HG02870 (cell line): Measurements from ENCODE around the gene NCKAP1.
"Not testable (repeated sequence)": the region's sequence is repeated elsewhere in the genome, so short reads cannot be mapped to it uniquely, and the experiment has no call there.

Experiments
- ATAC-seq: cut with Tn5 transposase; IDR thresholded peaks from one replicate; pipeline ENCODE4 v1.9.1; 2021; ENCODE audit warnings: mild to moderate bottlenecking, moderate library complexity; ENCODE audit not compliant: unreplicated experiment

The NCKAP1 gene

DNA sequence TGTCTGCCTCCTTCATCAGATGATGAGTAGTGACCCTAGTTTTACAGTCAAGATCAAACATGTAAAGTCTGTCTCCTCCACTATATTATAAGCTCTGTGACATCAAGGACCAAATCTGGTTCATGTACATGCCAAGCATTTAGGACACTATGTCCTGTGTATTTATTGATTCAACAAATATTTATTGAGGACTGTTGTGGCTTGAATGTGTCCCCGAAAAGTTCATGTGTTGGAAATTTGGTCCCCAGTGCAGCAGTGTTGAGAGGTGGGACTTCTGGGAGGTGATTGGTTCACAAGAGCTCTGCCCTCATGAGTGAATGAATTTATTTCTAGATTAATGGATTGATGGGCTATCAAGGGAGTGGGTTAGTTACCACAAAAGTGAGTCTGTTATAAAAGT, 125.2 kb downstream of the NCKAP1 start:
- ATAC-seq = no peak

DNA sequence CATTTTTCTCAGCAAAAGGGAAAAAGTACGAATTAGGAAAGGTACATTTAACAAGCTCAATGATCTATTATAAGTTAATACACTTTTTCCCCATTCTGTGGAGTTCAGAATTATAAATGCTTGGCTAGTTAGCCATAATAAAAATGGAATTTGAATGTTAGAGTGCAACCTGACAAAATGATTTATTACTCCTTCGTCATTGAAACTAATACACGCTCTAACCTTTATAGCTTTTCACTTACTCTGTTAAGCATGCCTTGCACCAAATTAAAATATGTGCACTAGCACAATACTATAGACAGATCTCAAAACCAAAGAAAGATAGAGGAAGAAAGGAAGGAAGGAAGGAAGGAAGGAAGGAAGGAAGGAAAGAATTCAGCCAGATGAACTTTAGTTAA, 125.7 kb downstream of the NCKAP1 start:
- no peak for ATAC-seq

GRCh38 chr2:182911813-182912517, 126.3 kb downstream of the NCKAP1 start:
- no peak for ATAC-seq

- no peak for ATAC-seq
Observed at GRCh38 chr2:182910965-182911364, 127.3 kb downstream of the NCKAP1 start.

- ATAC-seq = no peak
Observed at GRCh38 chr2:182907081-182907830, 131.0 kb downstream of the NCKAP1 start.

- no peak for ATAC-seq
Observed at GRCh38 chr2:182906454-182906853, 131.8 kb downstream of the NCKAP1 start.

- ATAC-seq = no peak
Observed at GRCh38 chr2:182904844-182905243, 133.4 kb downstream of the NCKAP1 start.

- ATAC-seq = no peak
Observed at GRCh38 chr2:182903566-182903965, 134.7 kb downstream of the NCKAP1 start.

DNA sequence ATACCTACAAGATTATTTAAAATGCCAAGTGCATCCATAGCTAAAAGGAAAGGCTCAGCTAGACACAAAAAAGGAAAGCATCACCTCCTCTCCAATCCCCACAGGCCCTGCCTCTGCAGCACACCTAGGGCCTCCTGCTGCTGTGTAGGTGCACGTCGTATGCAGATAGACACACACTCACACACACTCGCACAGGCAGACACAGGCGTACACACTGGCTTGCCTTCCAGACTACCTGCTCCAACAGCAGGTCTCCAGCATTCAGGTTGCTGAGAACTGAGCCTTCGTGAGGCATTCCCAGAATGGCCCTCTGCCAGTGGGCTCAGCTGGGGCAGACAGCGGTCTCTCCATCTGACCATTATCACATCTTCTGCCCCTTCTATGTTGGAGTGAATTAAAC, 136.5 kb downstream of the NCKAP1 start:
- ATAC-seq = no peak

DNA sequence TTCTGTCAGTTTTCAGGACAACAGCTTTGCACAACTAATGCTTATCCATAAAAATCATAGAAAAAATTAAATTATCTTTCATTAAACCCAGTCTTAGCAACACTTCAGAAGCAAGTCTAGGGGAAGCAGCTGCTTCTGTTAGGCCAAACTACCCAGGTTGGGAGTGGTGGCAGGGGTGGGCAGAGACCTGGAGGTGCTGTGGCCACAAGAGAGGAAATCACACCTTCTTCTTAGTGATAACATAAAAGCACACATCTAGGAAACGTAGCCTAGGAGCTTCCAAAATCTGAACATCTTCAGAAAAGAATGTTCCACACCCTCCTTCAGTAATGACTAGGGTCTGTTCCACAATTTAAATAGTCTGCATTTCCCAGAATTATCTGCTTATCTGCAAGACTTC, 139.5 kb downstream of the NCKAP1 start:
- ATAC-seq = no peak

DNA sequence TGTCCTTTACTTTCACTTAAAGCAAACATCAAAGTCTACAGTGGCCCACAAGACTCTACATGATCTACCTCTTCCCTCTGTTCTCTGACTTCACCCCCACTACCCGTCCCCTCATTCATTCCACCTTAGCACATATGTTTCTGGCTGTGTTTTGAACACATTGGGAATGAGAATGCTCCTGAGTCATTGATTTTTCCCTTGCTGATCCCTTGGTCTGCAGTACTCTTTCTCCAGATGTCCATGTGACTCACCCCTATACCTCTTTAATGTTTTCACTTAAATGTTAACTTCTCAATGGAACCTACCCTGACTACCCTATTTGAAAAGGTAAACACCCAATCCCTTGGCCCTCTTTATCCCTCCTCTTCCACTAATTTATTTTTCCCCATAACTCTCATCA, 141.1 kb downstream of the NCKAP1 start:
- ATAC-seq = no peak

GRCh38 chr2:182895798-182896197, 142.5 kb downstream of the NCKAP1 start:
- ATAC-seq = no peak

- no peak for ATAC-seq
Observed at GRCh38 chr2:182895169-182895568, 143.1 kb downstream of the NCKAP1 start.

- ATAC-seq = no peak
Observed at GRCh38 chr2:182894174-182894573, 144.1 kb downstream of the NCKAP1 start.

DNA sequence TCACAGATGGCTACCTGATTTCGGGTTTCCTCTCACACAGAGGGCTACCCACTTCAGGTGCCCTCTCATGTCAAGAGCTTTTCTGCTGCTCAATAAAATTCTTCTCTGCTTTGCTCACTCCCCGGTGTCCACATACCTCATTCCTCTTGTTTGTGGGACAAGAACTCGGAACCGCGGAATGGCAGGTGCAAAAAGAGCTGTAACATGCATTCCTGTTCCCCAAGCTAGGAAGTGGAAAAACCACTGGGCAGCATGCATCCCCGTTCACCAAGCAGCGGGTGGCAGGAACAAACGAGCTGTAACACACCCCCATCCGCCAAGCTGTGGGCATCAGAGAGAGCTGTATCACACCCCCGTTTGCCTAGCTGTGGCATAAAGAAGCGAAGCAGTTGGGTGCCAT, 144.6 kb downstream of the NCKAP1 start:
- no peak for ATAC-seq

- ATAC-seq = not testable (repeated sequence)
Observed at GRCh38 chr2:182893035-182893434, 145.2 kb downstream of the NCKAP1 start.

- ATAC-seq = no peak
Observed at GRCh38 chr2:182891611-182892010, 146.6 kb downstream of the NCKAP1 start.

DNA sequence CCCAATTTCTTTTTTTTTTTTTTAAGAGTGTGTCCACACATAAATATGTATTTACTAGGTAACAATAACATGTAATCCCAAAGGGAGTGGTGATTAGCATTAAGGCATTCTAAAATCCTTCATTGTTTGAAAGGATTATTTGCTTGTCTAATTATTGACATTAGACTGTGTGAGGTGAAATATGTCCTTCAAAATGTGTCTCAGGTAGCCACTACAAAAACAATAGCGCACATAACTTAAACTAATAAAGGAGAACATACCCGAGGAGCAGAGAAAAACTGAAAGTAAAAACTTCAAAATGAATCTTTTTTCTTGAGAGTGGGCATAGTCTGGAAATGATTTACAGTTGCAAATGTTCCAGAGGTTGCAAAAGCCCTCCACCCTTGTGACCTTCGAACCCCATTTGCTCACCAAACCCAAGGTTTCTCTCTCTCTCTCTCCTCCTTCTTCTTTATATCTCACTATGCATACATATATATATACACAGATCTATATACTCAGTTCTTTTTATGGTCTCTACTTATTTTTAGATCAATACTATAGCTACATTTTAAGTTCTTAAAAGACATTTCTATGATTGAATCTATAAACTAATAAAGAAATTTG, 147.4 kb downstream of the NCKAP1 start:
- no peak for ATAC-seq

DNA sequence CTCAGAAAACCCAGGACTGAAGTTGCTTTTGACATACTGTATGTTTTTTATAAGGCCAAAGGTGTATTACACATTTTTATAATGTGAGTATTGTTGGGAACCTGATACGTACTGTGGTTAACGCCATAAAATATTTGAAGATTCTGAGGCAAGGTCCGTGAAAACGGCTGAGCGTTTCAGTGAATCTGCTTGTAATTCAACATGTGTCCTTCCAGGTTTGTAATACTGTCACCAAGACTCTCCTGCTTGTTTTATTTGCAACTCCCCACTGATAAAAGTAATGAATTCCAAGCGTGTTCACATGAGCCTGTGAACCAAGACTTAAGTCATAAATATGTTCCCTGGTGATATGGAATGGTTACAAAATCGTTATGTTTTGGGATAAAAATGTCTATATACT, 148.0 kb downstream of the NCKAP1 start:
- no peak for ATAC-seq

DNA sequence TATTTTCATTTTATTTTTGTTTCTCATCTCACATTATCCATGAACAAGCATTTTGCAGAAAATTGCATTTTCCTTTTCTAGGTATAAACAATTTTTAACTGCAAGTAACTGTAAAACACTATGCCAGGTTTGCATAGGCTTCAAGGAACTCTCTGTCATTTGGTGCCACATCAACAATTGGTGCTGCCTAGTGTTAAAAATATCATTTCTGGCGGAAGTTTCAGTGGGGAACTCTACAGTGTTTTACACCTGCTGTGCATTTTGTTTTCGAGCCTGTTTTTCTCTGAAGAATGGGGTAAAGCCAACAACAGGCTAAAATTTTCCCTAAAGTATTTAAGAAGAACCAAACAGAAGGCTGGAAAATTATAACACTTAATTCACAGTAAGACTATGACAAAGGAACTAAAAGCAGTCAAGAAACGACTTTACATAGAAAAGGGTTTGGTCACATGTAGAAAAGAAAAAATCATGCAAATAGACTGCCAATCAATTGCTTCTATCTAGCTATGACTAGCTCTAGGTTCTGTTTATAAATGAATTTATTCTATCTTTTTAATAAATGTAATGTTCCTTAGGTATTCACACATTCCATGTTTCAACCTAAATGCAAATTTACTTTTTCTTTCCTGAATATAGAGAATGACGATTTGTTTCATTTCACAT, 150.4 kb downstream of the NCKAP1 start:
- no peak for ATAC-seq

DNA sequence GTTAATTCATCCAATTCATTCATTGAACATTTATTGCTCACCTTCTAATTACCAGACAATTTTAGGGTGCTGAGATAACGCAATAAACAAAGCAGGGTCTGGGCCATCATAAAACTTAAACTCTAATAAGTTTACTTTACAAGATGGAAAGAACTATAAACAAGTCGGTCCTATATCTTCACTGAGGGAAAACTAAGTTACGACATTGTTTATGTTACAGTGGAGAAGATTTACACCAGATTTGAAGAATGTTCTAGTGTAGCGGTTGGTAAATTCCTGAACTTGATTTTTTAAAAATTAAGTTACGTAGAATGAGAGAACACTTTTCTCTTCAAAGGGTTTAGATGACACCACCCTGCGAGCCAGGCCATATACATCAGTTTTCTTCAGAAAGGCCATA, 151.2 kb downstream of the NCKAP1 start:
- ATAC-seq = no peak

DNA sequence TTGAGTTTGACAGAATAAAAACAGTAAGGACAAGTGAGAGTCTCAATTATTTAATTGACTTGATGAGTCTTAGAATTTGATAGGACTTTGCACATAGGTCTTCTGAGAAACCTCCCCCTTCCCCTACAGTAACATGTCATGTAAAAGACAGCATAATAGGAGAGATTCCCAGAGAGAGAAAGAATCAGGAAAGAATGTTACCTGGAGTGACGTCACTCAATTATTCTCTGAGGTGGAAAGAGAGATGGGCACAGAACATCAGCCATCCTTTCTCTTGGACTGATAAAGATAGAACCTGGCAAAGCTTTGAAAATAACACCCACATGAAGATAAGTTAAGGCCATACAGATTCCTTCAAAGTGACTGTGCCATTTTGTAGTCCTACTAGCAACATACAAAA, 152.5 kb downstream of the NCKAP1 start:
- ATAC-seq = no peak
